ENCODE results near the gene INTS14. TPM values are rescaled to one million over a fixed set of nuclear protein-coding genes. Genes with fewer than 3 reads are reported as not detected.

The INTS14 gene
- total RNA-seq, 1 donor from 2014 or later: 41.2 TPM

DNA sequence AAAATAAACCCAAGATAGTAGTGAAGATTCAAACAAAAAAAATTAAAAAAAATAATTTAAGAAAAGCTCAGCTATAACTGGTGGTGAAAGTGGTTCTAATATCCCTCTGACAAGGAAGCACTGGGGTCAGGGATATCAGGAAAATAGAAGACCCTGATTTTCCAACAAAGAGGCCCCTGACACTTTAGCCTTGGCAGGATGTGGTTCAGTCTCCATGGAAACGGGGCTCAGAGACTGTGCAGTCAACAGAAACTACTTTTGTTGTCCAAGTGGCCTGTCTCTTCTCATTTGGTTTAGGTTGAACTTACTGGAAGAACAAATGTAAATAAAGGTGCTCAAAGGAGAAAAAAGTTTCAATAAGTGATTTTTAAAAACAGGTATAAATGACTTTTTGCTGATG, 27.2 kb downstream of the INTS14 start:
- ATAC-seq (ENCODE audit: low read depth) (no peak), DNase-seq (no peak)
- TF ChIP-seq, protein P1, sequence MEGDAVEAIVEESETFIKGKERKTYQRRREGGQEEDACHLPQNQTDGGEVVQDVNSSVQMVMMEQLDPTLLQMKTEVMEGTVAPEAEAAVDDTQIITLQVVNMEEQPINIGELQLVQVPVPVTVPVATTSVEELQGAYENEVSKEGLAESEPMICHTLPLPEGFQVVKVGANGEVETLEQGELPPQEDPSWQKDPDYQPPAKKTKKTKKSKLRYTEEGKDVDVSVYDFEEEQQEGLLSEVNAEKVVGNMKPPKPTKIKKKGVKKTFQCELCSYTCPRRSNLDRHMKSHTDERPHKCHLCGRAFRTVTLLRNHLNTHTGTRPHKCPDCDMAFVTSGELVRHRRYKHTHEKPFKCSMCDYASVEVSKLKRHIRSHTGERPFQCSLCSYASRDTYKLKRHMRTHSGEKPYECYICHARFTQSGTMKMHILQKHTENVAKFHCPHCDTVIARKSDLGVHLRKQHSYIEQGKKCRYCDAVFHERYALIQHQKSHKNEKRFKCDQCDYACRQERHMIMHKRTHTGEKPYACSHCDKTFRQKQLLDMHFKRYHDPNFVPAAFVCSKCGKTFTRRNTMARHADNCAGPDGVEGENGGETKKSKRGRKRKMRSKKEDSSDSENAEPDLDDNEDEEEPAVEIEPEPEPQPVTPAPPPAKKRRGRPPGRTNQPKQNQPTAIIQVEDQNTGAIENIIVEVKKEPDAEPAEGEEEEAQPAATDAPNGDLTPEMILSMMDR (IDR thresholded peaks at IDR 0.05): no peak
- H3K27ac Mint-ChIP-seq: peak overlapping the region; percentile 76
- H3K27me3 Mint-ChIP-seq: no peaks in the 10 kb centered on the region
- peaks cover 74% of the 10 kb centered on the region for H3K36me3 Mint-ChIP-seq (ENCODE audit: low read depth)
- CTCF ChIA-PET: no interaction called here
- POLR2A ChIA-PET: no interaction called here
- H3K9me3 Mint-ChIP-seq: no peaks in the 10 kb centered on the region
- intact Hi-C loops (cut with micrococcal nuclease): no loop called here
- peaks cover 17% of the 10 kb centered on the region for H3K4me1 Mint-ChIP-seq
- H3K4me3 Mint-ChIP-seq: no peak overlapping the region

DNA sequence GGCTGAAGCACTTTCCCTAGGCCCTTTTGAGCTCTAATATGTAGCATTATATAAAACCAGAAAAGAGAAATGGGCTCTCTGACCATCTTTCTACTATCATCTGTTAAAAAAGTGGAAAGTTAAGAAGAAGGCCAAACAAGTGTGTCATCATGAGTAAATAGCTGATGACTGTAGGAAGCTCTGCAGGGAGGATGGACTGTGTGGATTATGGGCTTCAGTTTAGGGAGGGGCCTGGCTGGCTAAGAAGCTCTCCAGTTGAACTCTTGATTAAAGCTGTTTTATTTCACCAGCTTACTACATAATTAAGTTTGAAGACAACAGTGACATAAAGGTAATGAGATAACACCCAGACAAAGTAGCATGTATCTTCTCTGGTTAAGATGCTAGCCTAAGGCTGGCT, 30.6 kb downstream of the INTS14 start:
- peaks cover 80% of the 10 kb centered on the region for H3K36me3 Mint-ChIP-seq (ENCODE audit: low read depth)
- no peaks in the 10 kb centered on the region for H3K9me3 Mint-ChIP-seq
- CTCF ChIA-PET: no interaction called here
- intact Hi-C loops (cut with micrococcal nuclease): no loop called here
- no peaks in the 10 kb centered on the region for H3K27me3 Mint-ChIP-seq
- POLR2A ChIA-PET: no interaction called here
- no peak for ATAC-seq (ENCODE audit: low read depth)
- H3K27ac Mint-ChIP-seq: no peak overlapping the region
- peaks cover 27% of the 10 kb centered on the region for H3K4me1 Mint-ChIP-seq
- H3K4me3 Mint-ChIP-seq: no peak overlapping the region
- TF ChIP-seq, protein P1 (IDR thresholded peaks at IDR 0.05): no peak
- DNase-seq: no peak

DNA sequence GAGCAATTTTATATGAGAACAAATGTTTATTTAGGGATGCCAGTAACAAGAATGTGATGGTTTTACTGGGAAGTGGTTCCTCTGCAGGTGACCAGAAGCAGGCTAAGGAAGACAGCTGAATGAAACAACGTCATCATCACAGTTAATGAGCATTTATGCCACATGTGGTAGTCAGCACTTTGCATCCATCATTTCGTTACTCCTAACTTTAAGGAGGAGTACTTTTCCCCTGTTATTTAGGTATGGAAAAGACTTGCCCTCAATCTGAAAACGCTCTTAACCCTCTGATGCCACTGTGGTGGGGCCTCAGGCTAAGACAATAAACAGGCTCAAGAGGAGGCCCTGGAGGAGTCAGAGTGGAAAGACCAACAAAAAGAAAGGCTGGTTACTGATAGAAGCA, 31.2 kb downstream of the INTS14 start:
- ATAC-seq (ENCODE audit: low read depth) (no peak), DNase-seq (no peak)
- no peak overlapping the region for H3K27ac Mint-ChIP-seq
- no peak overlapping the region for H3K4me3 Mint-ChIP-seq
- TF ChIP-seq, protein P1 (IDR thresholded peaks at IDR 0.05): no peak
- no peaks in the 10 kb centered on the region for H3K9me3 Mint-ChIP-seq
- peaks cover 27% of the 10 kb centered on the region for H3K4me1 Mint-ChIP-seq
- intact Hi-C loops (cut with micrococcal nuclease): no loop called here
- H3K36me3 Mint-ChIP-seq (ENCODE audit: low read depth): peaks cover 80% of the 10 kb centered on the region
- POLR2A ChIA-PET: interaction anchor here (0.5 kb wide), 1 partner anchor 288 kb away, joined by 3 read pairs; no protein-coding TSS in a partner anchor
- CTCF ChIA-PET: no interaction called here
- H3K27me3 Mint-ChIP-seq: no peaks in the 10 kb centered on the region

DNA sequence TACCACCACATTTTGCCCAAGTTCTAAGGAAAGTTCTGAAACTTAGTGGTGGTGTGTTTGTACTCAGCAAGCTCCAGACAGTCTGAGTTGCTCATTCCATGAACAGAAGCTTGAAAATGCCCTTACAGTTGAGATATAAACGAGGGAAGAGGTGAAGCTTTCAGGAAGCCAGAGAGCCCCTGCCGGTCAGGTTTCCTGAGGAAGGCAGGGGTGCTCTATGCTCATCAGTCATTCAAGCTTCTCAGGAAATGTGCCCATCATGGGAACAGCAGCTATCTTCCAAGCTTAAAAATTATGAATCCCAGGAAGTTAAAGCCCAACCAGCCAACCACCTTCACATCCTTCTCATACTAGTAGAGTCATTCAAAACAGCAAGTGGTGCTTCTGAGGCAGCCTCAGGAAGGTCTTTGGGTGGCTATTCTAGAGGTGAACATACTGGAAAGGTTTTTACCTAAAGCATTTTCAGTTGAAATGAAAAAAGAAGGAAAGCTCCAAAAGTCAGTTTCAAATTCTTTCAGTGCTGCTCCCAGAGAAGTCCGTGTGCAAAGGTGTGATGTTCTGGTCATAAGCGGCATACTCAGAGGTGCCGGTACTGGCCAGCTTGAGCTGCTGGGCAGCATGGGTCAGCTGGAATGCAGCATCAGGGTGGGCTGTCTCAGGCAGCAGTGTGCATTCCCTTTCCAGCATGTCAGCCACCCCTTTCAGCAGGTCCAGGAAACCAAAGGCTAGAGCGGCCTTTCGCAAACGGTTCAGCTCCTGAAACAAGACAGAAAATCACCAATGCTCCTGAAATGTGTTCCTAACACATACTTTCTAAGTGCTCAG, 31.8 kb downstream of the INTS14 start:
- DNase-seq: no peak
- H3K36me3 Mint-ChIP-seq (ENCODE audit: low read depth): peaks cover 76% of the 10 kb centered on the region
- peaks cover 22% of the 10 kb centered on the region for H3K4me1 Mint-ChIP-seq
- H3K9me3 Mint-ChIP-seq: no peaks in the 10 kb centered on the region
- ATAC-seq (ENCODE audit: low read depth): no peak
- H3K4me3 Mint-ChIP-seq: no peak overlapping the region
- ChIA-PET POLR2A (interaction anchor here (0.5 kb wide), 1 partner anchor 288 kb away, joined by 3 read pairs; no protein-coding TSS in a partner anchor), CTCF (no interaction called here)
- no peaks in the 10 kb centered on the region for H3K27me3 Mint-ChIP-seq
- no peak overlapping the region for H3K27ac Mint-ChIP-seq
- TF ChIP-seq, protein P1 (IDR thresholded peaks at IDR 0.05): no peak
- intact Hi-C loops (cut with micrococcal nuclease): no loop called here

DNA sequence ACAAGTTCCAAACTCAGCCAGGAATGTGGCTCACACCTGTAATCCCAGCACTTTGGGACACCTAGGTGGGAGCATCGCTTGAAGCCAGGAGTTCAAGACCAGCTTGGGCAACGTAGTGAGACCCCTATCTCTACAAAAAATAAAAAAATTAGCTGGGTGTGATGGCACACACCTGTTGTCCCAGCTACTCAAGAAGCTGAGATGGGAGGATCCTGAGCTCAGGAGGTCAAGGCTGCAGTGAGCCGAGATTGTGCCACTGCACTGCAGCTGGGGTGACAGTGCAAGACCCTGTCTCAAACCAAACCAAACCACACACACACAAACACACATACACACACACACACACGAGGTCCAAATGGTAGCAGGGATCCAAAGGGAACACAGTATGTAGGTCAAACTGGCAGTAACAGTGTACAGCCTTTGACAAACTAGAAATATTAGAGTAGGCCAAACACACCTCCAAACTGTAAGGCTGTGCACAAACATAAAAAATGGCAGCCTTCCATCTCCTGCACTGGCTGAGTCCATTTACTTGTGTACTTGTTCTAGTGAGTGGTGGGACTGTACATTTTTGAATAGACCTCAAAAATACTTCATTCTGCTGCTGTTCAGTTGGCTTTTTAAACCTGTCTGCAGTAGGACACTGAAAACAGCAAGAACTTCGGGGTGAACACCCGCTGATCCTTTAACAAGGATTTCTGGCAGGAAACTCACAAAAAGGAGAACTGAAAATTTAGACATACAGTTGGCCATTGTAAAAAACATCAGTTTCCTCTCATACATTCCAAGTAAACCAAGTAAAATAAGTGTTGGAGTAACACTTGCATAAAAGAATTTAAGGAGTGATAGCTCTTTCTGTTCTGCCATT, 33.6 kb downstream of the INTS14 start:
- DNase-seq (no peak), ATAC-seq (ENCODE audit: low read depth) (no peak)
- Mint-ChIP-seq H3K4me1 (peaks cover 11% of the 10 kb centered on the region), H3K9me3 (no peaks in the 10 kb centered on the region), H3K4me3 (no peak overlapping the region), H3K36me3 (ENCODE audit: low read depth) (peaks cover 62% of the 10 kb centered on the region), H3K27ac (peak overlapping the region; percentile 7), H3K27me3 (no peaks in the 10 kb centered on the region)
- POLR2A ChIA-PET: no interaction called here
- TF ChIP-seq, protein P1 (IDR thresholded peaks at IDR 0.05): no peak
- intact Hi-C loops (cut with micrococcal nuclease): no loop called here
- CTCF ChIA-PET: no interaction called here

All from activated B cell treated with CpG ODN at 0.5 μM for 24 hours (primary cell).